Measurements from ENCODE around the gene APBA1.

DNA sequence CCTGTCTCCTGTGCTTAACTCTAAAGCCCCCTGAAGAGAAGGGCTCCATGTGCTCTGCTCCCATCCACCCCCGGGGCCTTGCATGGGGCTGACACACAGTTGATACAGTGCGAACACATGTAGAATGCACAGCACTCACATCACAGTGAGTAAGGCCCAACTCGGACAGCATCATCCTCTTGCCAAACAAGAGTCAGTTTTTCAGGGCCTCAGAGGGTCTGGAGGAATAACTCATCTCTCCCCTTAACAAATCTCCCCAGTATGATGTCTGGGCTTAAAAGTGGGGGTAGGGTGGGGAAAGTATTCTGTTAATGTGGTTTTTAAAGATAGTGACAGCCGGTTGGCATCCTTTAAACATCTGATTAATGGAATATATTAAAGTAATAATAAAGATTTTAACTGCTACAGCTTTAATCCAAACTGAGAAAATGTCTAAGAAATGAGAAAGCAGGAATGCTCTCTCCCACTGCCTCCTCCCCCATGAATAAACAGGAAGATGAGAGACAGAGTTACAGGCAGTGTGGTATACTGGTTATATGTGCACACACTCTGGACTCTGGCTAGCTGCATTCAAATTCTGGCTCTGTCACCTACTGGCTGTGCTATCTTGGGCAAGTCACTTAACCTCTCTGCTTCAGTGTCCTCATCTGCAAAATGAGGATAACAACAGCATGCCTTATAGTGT, 22.5 kb downstream of the APBA1 start:
- TF ChIP-seq CTCF (IDR thresholded peaks at IDR 0.05; ENCODE audit: borderline replicate concordance, extremely low read depth, low read length, poor library complexity, severe bottlenecking) (no peak), EZH2 (IDR thresholded peaks at IDR 0.05; ENCODE audit: borderline replicate concordance, low read depth, low read length, severe bottlenecking) (no peak)
